ENCODE results near the gene MPV17L2.

The MPV17L2 gene

GRCh38 chr19:18160971-18161635 lies 31.9 kb upstream of the MPV17L2 start:
- peak in 1 of 2 donors; percentile 60 for DNase-seq (ENCODE audit: low read depth in 2 of 2)

- no peak for DNase-seq (ENCODE audit: low read depth in 2 of 2)
Measured at GRCh38 chr19:18161636-18162002, 31.4 kb upstream of the MPV17L2 start.

DNA sequence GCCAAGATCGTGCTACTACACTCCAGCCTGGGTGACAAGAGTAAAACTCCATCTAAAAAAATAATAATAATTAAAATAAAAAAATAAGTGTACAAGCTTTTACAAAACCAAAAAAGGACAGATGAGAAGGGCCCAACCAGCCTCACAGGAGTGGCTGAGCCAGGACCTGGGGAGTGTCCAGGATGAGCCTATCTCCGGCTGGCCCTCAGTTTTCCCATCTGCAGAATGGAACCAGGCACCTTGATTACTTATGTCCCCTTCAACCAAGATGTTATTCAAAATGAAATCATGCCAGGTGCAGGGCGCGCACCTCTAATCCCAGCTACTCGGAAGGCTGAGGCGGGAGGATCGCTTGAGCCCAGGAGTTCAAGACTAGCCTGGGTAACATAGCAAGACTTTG lies 28.9 kb upstream of the MPV17L2 start:
- DNase-seq (ENCODE audit: low read depth in 2 of 2): no peak

DNA sequence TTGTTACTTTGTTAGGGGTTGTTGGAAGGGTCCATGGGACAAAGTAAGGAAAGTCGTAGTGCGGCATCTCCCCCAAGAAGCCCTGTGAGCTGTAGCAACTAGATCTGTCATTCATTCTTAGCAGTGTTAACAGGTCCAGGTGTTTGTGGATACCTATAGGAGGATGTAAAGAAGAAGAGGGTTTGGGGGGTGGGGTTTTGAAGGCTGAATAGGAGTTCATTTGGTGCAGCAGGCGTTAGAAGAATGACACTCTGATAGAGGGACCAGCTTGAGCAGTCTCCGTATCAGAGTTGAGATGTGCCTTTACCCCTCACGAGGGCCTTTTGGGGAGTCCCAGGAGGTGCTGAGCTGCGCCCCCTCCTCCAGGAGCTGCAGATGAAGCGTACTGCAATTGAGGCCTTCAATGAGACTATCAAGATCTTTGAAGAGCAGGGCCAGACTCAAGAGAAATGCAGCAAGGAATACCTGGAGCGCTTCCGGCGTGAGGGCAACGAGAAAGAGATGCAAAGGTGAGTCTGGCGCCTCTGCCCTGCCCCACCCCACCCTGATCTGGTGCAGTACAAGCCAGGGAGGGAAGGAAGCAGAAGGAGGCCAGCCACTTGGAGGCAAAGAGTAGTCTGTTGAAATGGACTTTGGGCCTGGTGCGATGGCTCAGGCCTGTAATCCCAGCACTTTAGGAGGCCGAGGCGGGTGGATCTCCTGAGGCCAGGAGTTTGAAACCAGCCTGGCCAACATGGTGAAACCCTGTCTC lies 27.0 kb upstream of the MPV17L2 start:
- no peak for DNase-seq (ENCODE audit: low read depth in 2 of 2)

DNA sequence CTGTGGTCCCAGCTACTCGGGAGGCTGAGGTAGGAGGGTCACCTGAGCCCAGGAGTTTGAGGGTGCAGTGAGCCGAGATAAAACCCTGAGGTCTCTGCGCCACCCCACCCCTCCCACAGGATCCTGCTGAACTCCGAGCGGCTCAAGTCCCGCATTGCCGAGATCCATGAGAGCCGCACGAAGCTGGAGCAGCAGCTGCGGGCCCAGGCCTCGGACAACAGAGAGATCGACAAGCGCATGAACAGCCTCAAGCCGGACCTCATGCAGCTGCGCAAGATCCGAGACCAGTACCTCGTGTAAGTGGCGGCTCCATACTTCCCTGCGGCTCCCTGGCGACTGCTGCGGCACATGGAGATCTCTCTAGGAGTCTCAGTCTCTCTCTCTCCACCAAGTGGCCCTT lies 26.0 kb upstream of the MPV17L2 start:
- no peak for DNase-seq (ENCODE audit: low read depth in 2 of 2)

- DNase-seq (ENCODE audit: low read depth in 2 of 2): no peak
Measured at GRCh38 chr19:18167975-18168645, 24.9 kb upstream of the MPV17L2 start.

DNA sequence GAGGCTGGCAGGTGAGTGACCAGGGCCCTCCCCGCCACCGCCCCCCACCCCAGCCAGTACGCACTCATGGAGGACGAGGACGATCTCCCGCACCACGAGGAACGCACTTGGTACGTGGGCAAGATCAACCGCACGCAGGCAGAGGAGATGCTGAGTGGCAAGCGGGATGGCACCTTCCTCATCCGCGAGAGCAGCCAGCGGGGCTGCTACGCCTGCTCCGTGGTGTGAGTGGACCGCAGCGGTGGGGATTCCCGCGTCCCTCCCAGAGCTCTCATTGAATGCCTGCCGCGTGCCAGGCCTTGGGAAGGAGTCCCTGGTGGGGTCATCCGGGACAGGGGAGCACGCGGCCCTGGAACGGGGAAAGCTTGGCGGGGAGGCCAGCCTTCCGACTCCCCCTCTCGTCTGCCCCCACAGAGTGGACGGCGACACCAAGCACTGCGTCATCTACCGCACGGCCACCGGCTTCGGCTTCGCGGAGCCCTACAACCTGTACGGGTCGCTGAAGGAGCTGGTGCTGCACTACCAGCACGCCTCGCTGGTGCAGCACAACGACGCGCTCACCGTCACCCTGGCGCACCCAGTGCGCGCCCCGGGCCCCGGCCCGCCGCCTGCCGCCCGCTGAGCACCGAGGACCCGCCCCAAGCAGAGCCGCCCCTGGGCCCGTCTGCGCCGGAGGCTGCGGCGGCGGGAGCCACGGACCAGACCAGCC lies 24.2 kb upstream of the MPV17L2 start:
- DNase-seq (ENCODE audit: low read depth in 2 of 2): no peak

DNA sequence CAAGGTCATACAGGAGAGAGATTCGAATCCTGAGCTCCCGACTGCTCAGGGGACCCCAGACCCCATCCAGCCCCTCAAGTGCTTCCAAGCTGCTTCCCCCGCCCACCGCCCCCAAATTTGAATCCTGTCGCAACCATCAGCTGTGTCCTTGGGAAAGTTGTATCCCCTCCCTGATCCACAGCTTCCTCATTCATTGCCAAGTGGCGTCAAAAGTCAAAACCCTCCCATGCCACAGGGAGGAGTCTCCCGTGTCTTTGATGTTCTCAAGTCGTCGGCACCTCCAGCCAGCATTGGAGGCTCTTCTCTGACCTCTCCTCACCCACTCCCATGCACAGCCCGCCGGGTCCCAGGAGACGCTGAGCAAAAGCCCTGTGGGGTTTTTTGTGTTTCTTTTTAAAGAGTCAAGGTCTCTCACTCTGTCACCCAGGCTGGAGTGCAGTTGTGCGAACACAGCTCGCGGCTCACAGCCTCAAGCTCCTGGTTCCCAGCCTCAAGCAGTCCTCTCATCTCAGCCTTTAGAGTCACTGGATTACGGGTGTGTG lies 22.2 kb upstream of the MPV17L2 start:
- no peak for DNase-seq (ENCODE audit: low read depth in 2 of 2)

GRCh38 chr19:18171605-18172327 lies 21.3 kb upstream of the MPV17L2 start:
- no peak for DNase-seq (ENCODE audit: low read depth in 2 of 2)

GRCh38 chr19:18172331-18173053 lies 20.5 kb upstream of the MPV17L2 start:
- DNase-seq (ENCODE audit: low read depth in 2 of 2): no peak

GRCh38 chr19:18173054-18173571 lies 19.9 kb upstream of the MPV17L2 start:
- DNase-seq (ENCODE audit: low read depth in 2 of 2): no peak

- DNase-seq (ENCODE audit: low read depth in 2 of 2): peak in 1 of 2 donors; percentile 33
Measured at GRCh38 chr19:18173572-18174288, 19.3 kb upstream of the MPV17L2 start, which contains the start of gene IFI30. TSS of gene IFI30 (plus strand) at chr19:18173813. CDS start at chr19:18173842, 29 bp downstream.

GRCh38 chr19:18174983-18175382 lies 18.0 kb upstream of the MPV17L2 start:
- no peak for DNase-seq (ENCODE audit: low read depth in 2 of 2)

DNA sequence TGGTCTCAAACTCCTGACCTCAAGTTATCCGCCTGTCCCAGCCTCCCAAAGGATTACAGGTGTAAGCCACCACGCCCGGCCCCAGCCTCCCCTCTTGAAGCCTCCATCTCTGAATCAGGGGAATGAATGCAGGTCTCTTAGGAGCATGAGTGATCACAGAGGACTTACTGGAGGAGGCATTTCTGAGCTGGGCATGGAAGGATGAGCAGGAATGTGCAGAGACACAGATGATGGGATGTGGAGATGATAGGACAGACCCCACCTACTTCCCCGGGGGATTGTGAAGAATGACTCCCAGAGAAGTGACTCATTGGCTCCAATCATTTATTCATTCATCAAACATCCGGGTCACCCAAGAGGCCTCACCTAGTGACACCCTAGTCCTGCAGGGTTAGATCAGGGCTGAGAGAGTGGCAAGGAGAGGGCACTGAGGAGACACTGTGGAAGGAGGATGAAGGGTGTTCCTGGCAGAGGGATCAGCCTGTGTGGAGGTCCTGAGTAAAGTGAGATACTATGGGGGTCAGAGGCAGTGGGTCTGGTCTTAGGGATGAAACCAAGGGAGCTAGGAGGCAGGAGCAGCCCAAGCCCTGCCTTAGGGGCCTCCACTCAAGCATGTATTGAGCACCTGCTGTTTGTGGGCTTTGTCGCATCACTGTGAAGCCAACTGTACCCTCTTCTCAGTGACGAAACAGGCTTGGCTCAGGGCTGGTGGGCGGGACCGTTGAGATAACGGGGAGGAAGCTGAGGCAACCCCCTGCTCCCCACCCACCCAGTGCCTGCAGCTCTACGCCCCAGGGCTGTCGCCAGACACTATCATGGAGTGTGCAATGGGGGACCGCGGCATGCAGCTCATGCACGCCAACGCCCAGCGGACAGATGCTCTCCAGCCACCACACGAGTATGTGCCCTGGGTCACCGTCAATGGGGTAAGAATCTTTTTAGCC lies 16.4 kb upstream of the MPV17L2 start:
- no peak for DNase-seq (ENCODE audit: low read depth in 2 of 2)

GRCh38 chr19:18179957-18180356 lies 13.1 kb upstream of the MPV17L2 start:
- no peak for DNase-seq (ENCODE audit: low read depth in 2 of 2)

DNA sequence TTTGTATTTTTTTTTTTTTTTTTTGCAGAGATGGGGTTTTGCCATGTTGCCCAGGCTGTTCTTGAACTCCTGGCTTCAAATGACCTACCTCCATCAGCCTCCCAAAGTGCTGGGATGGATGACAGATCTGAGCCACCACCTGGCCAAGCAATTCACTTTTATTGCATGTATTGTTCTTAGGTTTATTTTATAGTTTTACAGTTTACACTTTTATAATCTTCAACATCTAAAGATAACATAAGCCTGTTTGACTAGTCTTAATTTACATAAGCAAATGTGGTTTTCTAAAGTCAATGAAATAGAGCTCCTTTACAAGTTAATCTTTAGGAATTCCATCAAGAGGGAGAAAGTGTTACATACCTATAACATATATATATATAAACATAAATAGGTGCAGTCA lies 9.5 kb upstream of the MPV17L2 start:
- no peak for DNase-seq (ENCODE audit: low read depth in 2 of 2)

GRCh38 chr19:18185538-18185937 lies 7.5 kb upstream of the MPV17L2 start:
- DNase-seq (ENCODE audit: low read depth in 2 of 2): no peak

DNA sequence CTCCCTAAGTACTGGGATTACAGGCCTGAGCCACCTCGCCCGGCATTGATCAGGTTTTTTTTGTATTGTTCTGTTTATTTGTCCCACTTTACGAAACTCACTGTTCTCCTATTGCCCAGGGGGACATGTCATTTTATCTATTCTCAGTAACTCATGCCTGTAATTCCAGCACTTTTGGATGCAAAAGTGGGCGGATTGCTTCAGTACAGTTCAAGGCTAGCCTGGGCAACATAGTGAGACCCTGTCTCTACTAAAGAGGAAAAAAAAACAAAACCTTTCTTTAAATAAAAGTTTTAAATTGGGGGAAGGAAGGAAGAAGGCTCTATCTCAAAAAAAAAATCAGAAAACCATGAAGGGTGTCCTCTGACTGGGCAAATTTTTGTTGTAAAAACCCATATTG lies 2.7 kb upstream of the MPV17L2 start:
- DNase-seq (ENCODE audit: low read depth in 2 of 2): no peak
